Measurements from ENCODE around the gene MCAM. TPM values are rescaled to one million over a fixed set of nuclear protein-coding genes. Genes with fewer than 3 reads are reported as not detected.

Gene MCAM
- total RNA-seq, 1 donor from 2014 or later: 67.1 TPM

GRCh38 chr11:119299416-119299815 lies 17.5 kb downstream of the MCAM start:
- no peak for ATAC-seq
- TF ChIP-seq CTCF (IDR thresholded peaks at IDR 0.05): no peak
- intact Hi-C loops (cut with DNase I): no loop called here
- H3K4me3 ChIP-seq: no peak overlapping the region
- no peak for DNase-seq
- H3K36me3 ChIP-seq: peaks cover 76% of the 10 kb centered on the region
- no peaks in the 10 kb centered on the region for H3K9me3 ChIP-seq
- no peaks in the 10 kb centered on the region for H3K4me1 ChIP-seq
- no peaks in the 10 kb centered on the region for H3K27me3 ChIP-seq (ENCODE audit: low read depth)
- no peak overlapping the region for H3K27ac ChIP-seq

GRCh38 chr11:119298726-119299125 lies 18.2 kb downstream of the MCAM start:
- Histone ChIP-seq H3K36me3 (peaks cover 75% of the 10 kb centered on the region), H3K27me3 (ENCODE audit: low read depth) (no peaks in the 10 kb centered on the region), H3K4me1 (no peaks in the 10 kb centered on the region), H3K9me3 (no peaks in the 10 kb centered on the region), H3K27ac (no peak overlapping the region), H3K4me3 (no peak overlapping the region)
- no peak for DNase-seq
- no peak for ATAC-seq
- intact Hi-C loops (cut with DNase I): no loop called here
- no peak for TF ChIP-seq CTCF (IDR thresholded peaks at IDR 0.05)

- no peaks in the 10 kb centered on the region for H3K9me3 ChIP-seq
- intact Hi-C loops (cut with DNase I): no loop called here
- no peak overlapping the region for H3K27ac ChIP-seq
- H3K36me3 ChIP-seq: peaks cover 75% of the 10 kb centered on the region
- ATAC-seq: no peak
- H3K4me1 ChIP-seq: no peaks in the 10 kb centered on the region
- no peaks in the 10 kb centered on the region for H3K27me3 ChIP-seq (ENCODE audit: low read depth)
- DNase-seq: no peak
- TF ChIP-seq CTCF (IDR thresholded peaks at IDR 0.05): no peak
- H3K4me3 ChIP-seq: no peak overlapping the region
These were observed 19.0 kb downstream of the MCAM start for GRCh38 chr11:119297938-119298337.

DNA sequence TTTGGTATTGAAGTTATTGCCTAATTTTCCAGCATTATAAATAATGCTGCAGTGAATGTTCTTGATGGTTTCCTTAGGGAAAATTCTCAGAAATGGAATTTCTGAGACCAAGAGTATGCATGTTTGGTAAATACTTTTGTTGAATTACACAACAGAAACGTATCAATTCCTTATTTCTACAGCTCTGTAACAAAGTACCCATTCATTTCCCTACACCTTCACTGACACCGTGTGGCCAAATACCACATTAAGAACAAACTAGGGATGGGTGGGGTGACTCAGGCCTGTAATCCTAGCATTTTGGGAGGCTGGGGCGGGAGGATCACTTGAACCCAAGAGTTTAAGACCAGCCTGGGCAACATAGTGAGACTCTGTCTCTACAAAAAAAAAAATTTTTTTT lies 21.8 kb downstream of the MCAM start:
- Histone ChIP-seq H3K27me3 (ENCODE audit: low read depth) (no peaks in the 10 kb centered on the region), H3K4me1 (no peaks in the 10 kb centered on the region), H3K36me3 (peaks cover 61% of the 10 kb centered on the region), H3K4me3 (no peak overlapping the region), H3K9me3 (peaks cover 10% of the 10 kb centered on the region), H3K27ac (no peak overlapping the region)
- ATAC-seq: no peak
- DNase-seq: no peak
- no peak for TF ChIP-seq CTCF (IDR thresholded peaks at IDR 0.05)
- intact Hi-C loops (cut with DNase I): no loop called here

- Histone ChIP-seq H3K27me3 (ENCODE audit: low read depth) (no peaks in the 10 kb centered on the region), H3K27ac (no peak overlapping the region), H3K36me3 (peaks cover 55% of the 10 kb centered on the region), H3K4me3 (no peak overlapping the region), H3K4me1 (no peaks in the 10 kb centered on the region), H3K9me3 (peaks cover 10% of the 10 kb centered on the region)
- ATAC-seq (no peak), DNase-seq (no peak)
- TF ChIP-seq CTCF (IDR thresholded peaks at IDR 0.05): no peak
- intact Hi-C loops (cut with DNase I): no loop called here
These were observed 23.5 kb downstream of the MCAM start for GRCh38 chr11:119293461-119293860.

Measured in lower lobe of right lung (tissue), 2 donors.